HCT116 (cell line): ENCODE results near the gene ENPP5. TPM values are rescaled to one million over a fixed set of nuclear protein-coding genes. Genes with fewer than 3 reads are reported as not detected.

Experiments used
- ATAC-seq: fragments of 200-7000 bp; cut with Tn5 transposase; 2 replicates; pipeline ENCODE4 v1.9.1; 2020; ENCODE audit warnings: mild to moderate bottlenecking, moderate library complexity
- BruUV-seq: library from RNA; stranded (reverse); fragments of 400-500 nt; replicated peaks from 2 replicates; lab custom pipeline; 2021; lab: Mats Ljungman, UMichigan
- CTCF ChIA-PET: fragments of 300-600 bp; sonication (Branson Sonifier 250); formaldehyde crosslinking; loops from one replicate; lab custom pipeline; 2021; ENCODE audit warnings: antibody characterized with exemption; lab: Charles Lee
- POLR2A ChIA-PET: fragments of 300-600, 350-600 bp; sonication (Branson Sonifier 250); formaldehyde crosslinking; loops from one replicate; lab custom pipeline; 2021; ENCODE audit warnings: antibody characterized with exemption; lab: Charles Lee
- RAD21 ChIA-PET, 2 experiments: fragments of 300-600 bp; sonication (Branson Sonifier 250); formaldehyde crosslinking; loops; one replicate each; lab custom pipeline; 2023; ENCODE audit warnings: low total read pairs in 2 of 2; ENCODE audit not compliant: uncharacterized antibody in 2 of 2, unreplicated experiment in 2 of 2, low non-redundant PET in 1 of 2; lab: Charles Lee
- DNase-seq: peaks from one replicate; pipeline ENCODE4 v3.0.0-alpha.2; 2010; ENCODE audit warnings: low read depth, low spot score
- H2AFZ ChIP-seq: fragments of 200-600 bp; shearing (Covaris generic), sonication (generic); 2 replicates; pipeline ENCODE4 v1.6.1; 2017; ENCODE audit warnings: low read depth, mixed run types, mixed read lengths, antibody characterized with exemption, low read length; ENCODE audit not compliant: poor library complexity, severe bottlenecking
- H3K27ac ChIP-seq: 2 replicates; pipeline ENCODE4 v1.5.1; 2012; ENCODE audit warnings: low read depth, low read length
- H3K27me3 ChIP-seq: fragments of 200-600 bp; sonication (generic); 2 replicates; pipeline ENCODE4 v1.6.1; 2016; ENCODE audit warnings: mixed run types, low read length, mixed read lengths; ENCODE audit not compliant: insufficient read depth
- H3K36me3 ChIP-seq, 2 experiments: fragments of 200-500 bp in 1 of 2; fragments of 200-600 bp in 1 of 2; sonication (Bioruptor generic) in 1 of 2; sonication (generic) in 1 of 2; 2 replicates each; pipeline versions ENCODE4 v1.5.1 to v1.6.1; 2014 to 2016; ENCODE audit warnings: low read length in 2 of 2, inconsistent platforms in 1 of 2, mixed read lengths in 1 of 2, mixed run types in 1 of 2; ENCODE audit not compliant: insufficient read depth in 2 of 2, control insufficient read depth in 1 of 2
- H3K4me1 ChIP-seq, 2 experiments: fragments of 200-600 bp in 1 of 2; sonication (generic) in 1 of 2; 2 replicates each; pipeline versions ENCODE4 v1.5.1 to v1.6.1; 2012 to 2017; ENCODE audit warnings: low read length in 2 of 2, inconsistent platforms in 1 of 2, mild to moderate bottlenecking in 1 of 2, mixed read lengths in 1 of 2, mixed run types in 1 of 2, moderate library complexity in 1 of 2; ENCODE audit not compliant: insufficient read depth in 2 of 2, control insufficient read depth in 1 of 2
- H3K4me2 ChIP-seq: fragments of 200-600 bp; sonication (generic); 2 replicates; pipeline ENCODE4 v1.6.1; 2017; ENCODE audit warnings: mixed run types, low read length, mixed read lengths
- H3K4me3 ChIP-seq, 2 experiments: fragments of 200-600 bp in 1 of 2; sonication (generic) in 1 of 2; replicated peaks in 1 of 2; 2 replicates each; pipeline ENCODE4 v1.5.1; 2011 to 2016; ENCODE audit warnings: low read length in 2 of 2, control low read depth in 1 of 2, low read depth in 1 of 2, mild to moderate bottlenecking in 1 of 2, mixed read lengths in 1 of 2, mixed run types in 1 of 2
- H3K79me2 ChIP-seq: fragments of 200-600 bp; sonication (generic); 2 replicates; pipeline ENCODE4 v1.6.1; 2017; ENCODE audit warnings: mild to moderate bottlenecking, mixed run types, low read length, moderate library complexity, mixed read lengths; ENCODE audit not compliant: insufficient read depth
- H3K9ac ChIP-seq: fragments of 200-600 bp; sonication (generic); 2 replicates; pipeline ENCODE4 v1.6.1; 2016; ENCODE audit warnings: low read length, mixed read lengths
- H3K9me2 ChIP-seq: fragments of 200-600 bp; sonication (generic), shearing (Covaris generic); 2 replicates; pipeline ENCODE4 v1.6.1; 2017; ENCODE audit warnings: mixed run types, mild to moderate bottlenecking, moderate library complexity; ENCODE audit not compliant: insufficient read depth
- H3K9me3 ChIP-seq, 2 experiments: fragments of 200-500 bp in 1 of 2; fragments of 200-600 bp in 1 of 2; sonication (Bioruptor generic) in 1 of 2; sonication (generic) in 1 of 2; 2 replicates each; pipeline ENCODE4 v1.6.1; 2014 to 2017; ENCODE audit warnings: low read length in 2 of 2, mixed read lengths in 2 of 2, inconsistent platforms in 1 of 2, low read depth in 1 of 2, mild to moderate bottlenecking in 1 of 2, mixed run types in 1 of 2, moderate library complexity in 1 of 2; ENCODE audit not compliant: control insufficient read depth in 1 of 2, insufficient read depth in 1 of 2
- H4K20me1 ChIP-seq: fragments of 200-600 bp; sonication (generic), shearing (Covaris generic); 2 replicates; pipeline ENCODE4 v1.6.1; 2017; ENCODE audit warnings: mixed run types, mild to moderate bottlenecking, moderate library complexity; ENCODE audit not compliant: insufficient read depth
- ATF3 ChIP-seq: IDR thresholded peaks from 2 replicates; pipeline ENCODE4 v1.6.1; 2012
- CEBPB ChIP-seq: IDR thresholded peaks from 2 replicates; pipeline ENCODE4 v1.6.1; 2012; ENCODE audit warnings: low read depth
- CTCF ChIP-seq, 3 experiments: fragments of 200-600 bp in 1 of 3; sonication (generic) in 1 of 3; IDR thresholded peaks in 2 of 3; conservative IDR thresholded peaks in 1 of 3; 2 replicates each; pipeline ENCODE4 v1.5.1; 2012 to 2017; ENCODE audit warnings: low read depth in 2 of 3, low read length in 2 of 3, antibody characterized with exemption in 1 of 3, borderline replicate concordance in 1 of 3, control low read depth in 1 of 3, mild to moderate bottlenecking in 1 of 3, mixed read lengths in 1 of 3, mixed run types in 1 of 3, moderate library complexity in 1 of 3; ENCODE audit not compliant: insufficient read depth in 1 of 3
- EGR1 ChIP-seq: IDR thresholded peaks from 2 replicates; pipeline ENCODE4 v1.6.1; 2012; ENCODE audit warnings: low read depth
- ELF1 ChIP-seq: IDR thresholded peaks from 2 replicates; pipeline ENCODE4 v1.6.1; 2012; ENCODE audit warnings: low read depth, borderline replicate concordance
- EZH2 ChIP-seq: fragments of 200-600 bp; sonication (generic); IDR thresholded peaks from 2 replicates; pipeline ENCODE4 v1.6.1; 2017; ENCODE audit warnings: antibody characterized with exemption, mixed run types
- EZH2phosphoT487 ChIP-seq: fragments of 200-600 bp; IDR thresholded peaks from 2 replicates; pipeline ENCODE4 v1.6.1; 2018; ENCODE audit warnings: antibody characterized with exemption, borderline replicate concordance
- FOSL1 ChIP-seq: IDR thresholded peaks from 2 replicates; pipeline ENCODE4 v1.6.1; 2012; ENCODE audit warnings: low read depth
- JUND ChIP-seq: IDR thresholded peaks from 2 replicates; pipeline ENCODE4 v1.6.1; 2012
- MAX ChIP-seq: IDR thresholded peaks from 2 replicates; pipeline ENCODE4 v1.6.1; 2012
- POLR2A ChIP-seq: IDR thresholded peaks from 2 replicates; pipeline ENCODE4 v1.7.0; 2011; ENCODE audit warnings: borderline replicate concordance; ENCODE audit not compliant: insufficient read depth, insufficient read length; ENCODE audit errors: extremely low read depth
- POLR2AphosphoS5 ChIP-seq: IDR thresholded peaks from 2 replicates; pipeline ENCODE4 v1.6.1; 2011; ENCODE audit warnings: mild to moderate bottlenecking, low read depth, low read length, moderate library complexity
- RAD21 ChIP-seq: IDR thresholded peaks from 2 replicates; pipeline ENCODE4 v1.6.1; 2012; ENCODE audit warnings: low read depth, mild to moderate bottlenecking
- REST ChIP-seq: IDR thresholded peaks from 2 replicates; pipeline ENCODE4 v1.6.1; 2012; ENCODE audit warnings: low read depth
- SRF ChIP-seq: IDR thresholded peaks from 2 replicates; pipeline ENCODE4 v1.6.1; 2012; ENCODE audit warnings: low read depth
- YY1 ChIP-seq: IDR thresholded peaks from 2 replicates; pipeline ENCODE4 v1.6.1; 2011; ENCODE audit warnings: low read length, low read depth, moderate library complexity, mild to moderate bottlenecking; ENCODE audit not compliant: insufficient replicate concordance; ENCODE audit errors: extremely low read depth
- ZFX ChIP-seq: fragments of 450-650 bp; IDR thresholded peaks from 2 replicates; pipeline ENCODE4 v1.6.1; 2017
- ZNF274 ChIP-seq: fragments of 200-500 bp; sonication (Bioruptor generic); IDR thresholded peaks from 2 replicates; pipeline ENCODE4 v1.6.1; 2014; ENCODE audit warnings: mild to moderate bottlenecking, low read depth, low read length, inconsistent platforms
- intact Hi-C: fragments of 100-400 bp; cut with micrococcal nuclease; formaldehyde crosslinking; loops from 2 replicates; pipeline ENCODE4 v1.10.0; 2022
- total RNA-seq: library from RNA; stranded (reverse); gene quantifications from one replicate; pipeline ENCODE4 v1.2.1, GENCODE V29; 2021; ENCODE audit not compliant: unreplicated experiment

Gene ENPP5
- total RNA-seq, 1 experiment from 2014 or later = 4.5 TPM

DNA sequence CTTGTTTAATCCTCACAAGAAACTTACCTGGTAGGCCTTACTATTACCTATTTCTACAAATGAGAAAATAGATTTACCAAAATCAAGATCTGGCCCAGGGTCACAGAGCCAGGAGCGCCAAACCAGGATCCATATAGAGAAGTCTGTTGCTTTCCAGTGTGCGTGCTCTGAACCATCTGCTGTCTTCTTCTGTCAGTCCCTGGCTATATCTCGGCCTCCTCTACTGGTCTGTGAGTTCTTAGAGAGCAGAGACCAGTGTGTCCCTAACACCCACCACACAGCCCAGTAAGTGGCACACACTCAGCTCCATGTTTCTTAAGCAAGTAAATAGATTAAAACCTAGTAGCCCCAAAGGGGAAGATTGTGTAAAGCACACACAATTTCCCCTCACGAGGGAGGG lies 18.9 kb upstream of the ENPP5 start:
- TF ChIP-seq CEBPB = no peak
- TF ChIP-seq CTCF (IDR thresholded peaks at IDR 0.05 in 2 of 3, conservative IDR thresholded peaks at IDR 0.05 in 1 of 3; ENCODE audit: borderline replicate concordance in 1 of 3, insufficient read depth in 1 of 3, low read depth in 2 of 3, low read length in 2 of 3) = no peak
- no peak for TF ChIP-seq EGR1
- no peak for TF ChIP-seq JUND
- no peak for TF ChIP-seq ZNF274
- TF ChIP-seq POLR2A = no peak
- TF ChIP-seq EZH2phosphoT487 = no peak
- no peak for TF ChIP-seq POLR2AphosphoS5
- no peak for TF ChIP-seq MAX
- TF ChIP-seq ATF3 = no peak
- no peak for TF ChIP-seq YY1
- TF ChIP-seq SRF = no peak
- no peak for TF ChIP-seq RAD21
- TF ChIP-seq EZH2 = no peak
- no peak for TF ChIP-seq ZFX
- no peak for TF ChIP-seq FOSL1
- no peak for TF ChIP-seq ELF1
- no peak for TF ChIP-seq REST
- BruUV-seq = no TSS peak

More for the DNA sequence above, 18.9 kb upstream of the ENPP5 start:
- no peak overlapping the region for H3K27ac ChIP-seq
- no peak for ATAC-seq
- no peaks in the 10 kb centered on the region for H3K9me2 ChIP-seq
- no peaks in the 10 kb centered on the region; a peak in 1 of 4 replicates for H3K4me1 ChIP-seq
- no peak overlapping the region for H3K4me3 ChIP-seq
- no peaks in the 10 kb centered on the region for H3K79me2 ChIP-seq
- no peak for DNase-seq
- no peak overlapping the region for H3K9ac ChIP-seq
- CTCF ChIA-PET = no interaction called here
- H3K36me3 ChIP-seq = no peaks in the 10 kb centered on the region
- POLR2A ChIA-PET = no interaction called here
- H3K9me3 ChIP-seq = no peaks in the 10 kb centered on the region
- intact Hi-C loops = no loop called here
- H4K20me1 ChIP-seq = no peaks in the 10 kb centered on the region
- RAD21 ChIA-PET = no interaction called here
- H3K4me2 ChIP-seq = no peak overlapping the region
- no peaks in the 10 kb centered on the region for H3K27me3 ChIP-seq
- no peak overlapping the region for H2AFZ ChIP-seq
